Left ventricle myocardium inferior (tissue), 1 donor: ENCODE measurements around the gene BCAS4. TPM values are rescaled to one million over a fixed set of nuclear protein-coding genes. Genes with fewer than 3 reads are reported as not detected.

ENCODE experiments used
- DNase-seq: peaks from one replicate; pipeline ENCODE4 v3.0.0-alpha.2; 2020
- H3K27ac ChIP-seq: fragments of 200-600 bp; replicated peaks from 2 replicates; pipeline ENCODE4 v1.8.0; 2021
- H3K27me3 ChIP-seq: fragments of 200-600 bp; 2 replicates; pipeline ENCODE4 v1.8.0; 2021; ENCODE audit warnings: low read depth
- H3K36me3 ChIP-seq: fragments of 200-600 bp; 2 replicates; pipeline ENCODE4 v1.8.0; 2021
- H3K4me1 ChIP-seq: fragments of 200-600 bp; 2 replicates; pipeline ENCODE4 v1.8.0; 2021
- H3K4me3 ChIP-seq: fragments of 200-600 bp; 2 replicates; pipeline ENCODE4 v1.8.0; 2021; ENCODE audit warnings: mild to moderate bottlenecking, moderate library complexity
- H3K9me3 ChIP-seq: fragments of 200-600 bp; replicated peaks from 2 replicates; pipeline ENCODE4 v1.8.0; 2021
- intact Hi-C: fragments of 100-400 bp; cut with micrococcal nuclease; formaldehyde crosslinking; loops from one replicate; pipeline ENCODE4 v1.11.0; 2022
- total RNA-seq: library from RNA; stranded (reverse); fragmentation: NEBNext Ultra II Directional; extraction: Animal tissue kit (Norgen Biotek cat#: 25700); gene quantifications from one replicate; pipeline ENCODE4 v1.2.1, GENCODE V29; 2021
- TF ChIP-seq, protein P1 (sequence below): fragments of 200-600 bp; IDR thresholded peaks from 2 replicates; pipeline ENCODE4 v1.8.0; 2021; ENCODE audit warnings: antibody characterized with exemption, mild to moderate bottlenecking, borderline replicate concordance
- donor health status: DM: no; HTN: yes; CAD: no; lungs with severe emphysema.

Gene BCAS4
- total RNA-seq, 1 donor from 2014 or later = 2.1 TPM

- H3K36me3 ChIP-seq = no peaks in the 10 kb centered on the region
- no peak overlapping the region for H3K27ac ChIP-seq
- no peaks in the 10 kb centered on the region for H3K4me1 ChIP-seq
- intact Hi-C loops = no loop called here
- DNase-seq = no peak
- H3K4me3 ChIP-seq = no peak overlapping the region
- no peaks in the 10 kb centered on the region for H3K9me3 ChIP-seq
- TF ChIP-seq, protein P1, sequence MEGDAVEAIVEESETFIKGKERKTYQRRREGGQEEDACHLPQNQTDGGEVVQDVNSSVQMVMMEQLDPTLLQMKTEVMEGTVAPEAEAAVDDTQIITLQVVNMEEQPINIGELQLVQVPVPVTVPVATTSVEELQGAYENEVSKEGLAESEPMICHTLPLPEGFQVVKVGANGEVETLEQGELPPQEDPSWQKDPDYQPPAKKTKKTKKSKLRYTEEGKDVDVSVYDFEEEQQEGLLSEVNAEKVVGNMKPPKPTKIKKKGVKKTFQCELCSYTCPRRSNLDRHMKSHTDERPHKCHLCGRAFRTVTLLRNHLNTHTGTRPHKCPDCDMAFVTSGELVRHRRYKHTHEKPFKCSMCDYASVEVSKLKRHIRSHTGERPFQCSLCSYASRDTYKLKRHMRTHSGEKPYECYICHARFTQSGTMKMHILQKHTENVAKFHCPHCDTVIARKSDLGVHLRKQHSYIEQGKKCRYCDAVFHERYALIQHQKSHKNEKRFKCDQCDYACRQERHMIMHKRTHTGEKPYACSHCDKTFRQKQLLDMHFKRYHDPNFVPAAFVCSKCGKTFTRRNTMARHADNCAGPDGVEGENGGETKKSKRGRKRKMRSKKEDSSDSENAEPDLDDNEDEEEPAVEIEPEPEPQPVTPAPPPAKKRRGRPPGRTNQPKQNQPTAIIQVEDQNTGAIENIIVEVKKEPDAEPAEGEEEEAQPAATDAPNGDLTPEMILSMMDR = no peak
- H3K27me3 ChIP-seq = no peaks in the 10 kb centered on the region
Measured at GRCh38 chr20:50804437-50805348, 9.8 kb downstream of the BCAS4 start.

DNA sequence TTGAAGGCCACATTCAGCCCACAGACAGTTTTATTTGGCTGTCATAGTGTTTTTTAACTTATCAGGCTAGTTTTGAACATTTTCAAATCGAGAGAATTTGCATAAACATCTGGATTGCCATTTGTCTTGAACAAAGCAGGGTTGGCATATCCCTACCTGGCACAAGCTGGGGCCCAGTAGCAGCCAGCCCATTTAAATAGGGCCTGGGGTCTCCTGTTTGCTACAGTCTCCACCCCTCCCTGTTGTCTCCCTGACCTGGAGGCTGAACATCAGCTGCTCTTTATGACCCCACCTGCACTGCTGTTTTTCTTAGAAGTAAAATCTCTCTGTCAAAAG lies 10.5 kb downstream of the BCAS4 start:
- intact Hi-C loops = no loop called here
- no peaks in the 10 kb centered on the region for H3K27me3 ChIP-seq
- no peaks in the 10 kb centered on the region for H3K36me3 ChIP-seq
- no peak overlapping the region for H3K27ac ChIP-seq
- H3K9me3 ChIP-seq = no peaks in the 10 kb centered on the region
- no peaks in the 10 kb centered on the region for H3K4me1 ChIP-seq
- TF ChIP-seq, protein P1 = no peak
- DNase-seq = no peak
- no peak overlapping the region for H3K4me3 ChIP-seq

DNA sequence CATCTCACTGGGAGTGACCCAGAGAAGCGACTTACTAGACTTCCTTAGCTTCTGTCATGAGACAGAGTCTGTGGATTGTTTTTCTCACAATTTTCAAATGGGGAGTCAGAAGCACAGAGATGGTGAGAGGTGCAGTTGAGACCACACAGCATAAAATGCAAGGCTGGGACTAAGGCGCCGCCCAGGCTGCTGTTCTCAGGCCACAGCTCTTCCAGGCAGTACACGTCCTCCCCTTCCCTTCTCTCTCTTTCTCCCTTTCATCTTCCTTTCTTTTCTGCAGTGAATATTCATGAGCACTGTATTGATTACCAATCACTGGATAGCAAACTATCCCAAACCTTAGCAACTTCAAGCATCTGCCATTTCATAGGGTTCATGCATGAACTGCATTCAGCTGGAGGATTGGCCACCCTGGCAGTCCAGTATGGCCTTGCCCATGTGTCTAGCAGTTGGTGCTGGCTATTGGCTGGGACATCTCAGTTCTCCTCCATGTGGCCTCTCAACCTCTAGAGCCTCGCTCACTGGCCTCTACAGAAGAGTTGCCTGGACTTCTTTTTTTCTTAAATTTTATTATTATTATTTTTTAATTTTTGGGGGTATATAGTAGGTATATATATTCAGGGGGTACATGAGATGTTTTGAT lies 11.4 kb downstream of the BCAS4 start:
- DNase-seq = no peak
- intact Hi-C loops = no loop called here

GRCh38 chr20:50810063-50810462 lies 15.2 kb downstream of the BCAS4 start:
- Histone ChIP-seq H3K4me3 (no peak overlapping the region), H3K9me3 (no peaks in the 10 kb centered on the region), H3K36me3 (no peaks in the 10 kb centered on the region), H3K27ac (no peak overlapping the region), H3K27me3 (no peaks in the 10 kb centered on the region), H3K4me1 (no peaks in the 10 kb centered on the region)
- no peak for DNase-seq
- intact Hi-C loops = no loop called here
- TF ChIP-seq, protein P1 = no peak

More for the DNA sequence above, 11.4 kb downstream of the BCAS4 start:
- no peaks in the 10 kb centered on the region for H3K9me3 ChIP-seq
- no peaks in the 10 kb centered on the region for H3K27me3 ChIP-seq
- no peaks in the 10 kb centered on the region for H3K4me1 ChIP-seq
- no peak overlapping the region for H3K27ac ChIP-seq
- TF ChIP-seq, protein P1 = no peak
- H3K36me3 ChIP-seq = no peaks in the 10 kb centered on the region
- no peak overlapping the region for H3K4me3 ChIP-seq

- TF ChIP-seq, protein P1 = no peak
- no peaks in the 10 kb centered on the region for H3K27me3 ChIP-seq
- intact Hi-C loops = no loop called here
- H3K4me1 ChIP-seq = no peaks in the 10 kb centered on the region
- no peak for DNase-seq
- no peak overlapping the region for H3K27ac ChIP-seq
- H3K36me3 ChIP-seq = no peaks in the 10 kb centered on the region
- no peak overlapping the region for H3K4me3 ChIP-seq
- H3K9me3 ChIP-seq = no peaks in the 10 kb centered on the region
Measured at GRCh38 chr20:50810842-50811241, 16.0 kb downstream of the BCAS4 start.
